Trophoblast cell (in vitro differentiated cells and primary cell): Measurements from ENCODE around the gene ALDH16A1. TPM values are rescaled to one million over a fixed set of nuclear protein-coding genes. Genes with fewer than 3 reads are reported as not detected.

ENCODE experiments used
- DNase-seq, 2 donors: peaks; one replicate each; pipeline ENCODE4 v3.0.0-alpha.2; 2016
- H2AFZ ChIP-seq: 2 replicates; pipeline ENCODE4 v1.6.1; 2013; ENCODE audit warnings: low read length, moderate library complexity, mild to moderate bottlenecking; ENCODE audit not compliant: insufficient read depth, poor library complexity
- H2AK5ac ChIP-seq: 2 replicates; pipeline ENCODE4 v1.6.1; 2013; ENCODE audit warnings: mild to moderate bottlenecking, low read length
- H2BK120ac ChIP-seq: 2 replicates; pipeline ENCODE4 v1.6.1; 2013; ENCODE audit warnings: low read length, mild to moderate bottlenecking, moderate library complexity; ENCODE audit not compliant: insufficient read depth, poor library complexity
- H2BK12ac ChIP-seq: 2 replicates; pipeline ENCODE4 v1.6.1; 2013; ENCODE audit warnings: mild to moderate bottlenecking, low read length, moderate library complexity
- H2BK5ac ChIP-seq: 2 replicates; pipeline ENCODE4 v1.6.1; 2013; ENCODE audit warnings: low read length, low read depth, moderate library complexity, mild to moderate bottlenecking; ENCODE audit not compliant: poor library complexity
- H3K14ac ChIP-seq: 2 replicates; pipeline ENCODE4 v1.6.1; 2013; ENCODE audit warnings: mild to moderate bottlenecking, low read length
- H3K18ac ChIP-seq: 2 replicates; pipeline ENCODE4 v1.6.1; 2013; ENCODE audit warnings: mild to moderate bottlenecking, low read length
- H3K23ac ChIP-seq: 2 replicates; pipeline ENCODE4 v1.6.1; 2013; ENCODE audit warnings: low read length
- H3K27ac ChIP-seq: 2 replicates; pipeline ENCODE4 v1.5.1; 2013; ENCODE audit warnings: low read depth, mild to moderate bottlenecking, inconsistent platforms, low read length, moderate library complexity
- H3K27me3 ChIP-seq: 2 replicates; pipeline ENCODE4 v1.6.1; 2013; ENCODE audit warnings: inconsistent platforms, mild to moderate bottlenecking, low read length, moderate library complexity; ENCODE audit not compliant: insufficient read depth
- H3K36me3 ChIP-seq, 2 experiments: 1 replicate in 1 of 2; 2 replicates in 1 of 2; pipeline ENCODE4 v1.6.1; 2013; ENCODE audit warnings: low read length in 2 of 2, mild to moderate bottlenecking in 2 of 2, moderate library complexity in 1 of 2; ENCODE audit not compliant: insufficient read depth in 2 of 2, control insufficient read depth in 1 of 2
- H3K4ac ChIP-seq: 2 replicates; pipeline ENCODE4 v1.6.1; 2013; ENCODE audit warnings: low read depth, mild to moderate bottlenecking, low read length, moderate library complexity
- H3K4me1 ChIP-seq, 2 experiments: 1 replicate in 1 of 2; 2 replicates in 1 of 2; pipeline ENCODE4 v1.6.1; 2013; ENCODE audit warnings: low read length in 2 of 2, mild to moderate bottlenecking in 2 of 2, moderate library complexity in 1 of 2; ENCODE audit not compliant: insufficient read depth in 2 of 2, control insufficient read depth in 1 of 2
- H3K4me2 ChIP-seq: 2 replicates; pipeline ENCODE4 v1.6.1; 2013; ENCODE audit warnings: inconsistent platforms, mild to moderate bottlenecking, low read length, moderate library complexity
- H3K4me3 ChIP-seq: 2 replicates; pipeline ENCODE4 v1.5.1; 2013; ENCODE audit warnings: mild to moderate bottlenecking, low read depth, low read length, inconsistent platforms
- H3K79me1 ChIP-seq: one replicate; pipeline ENCODE4 v1.6.1; 2013; ENCODE audit warnings: low read length
- H3K79me2 ChIP-seq: 2 replicates; pipeline ENCODE4 v1.6.1; 2013; ENCODE audit warnings: low read length, mild to moderate bottlenecking; ENCODE audit not compliant: control insufficient read depth, insufficient read depth, poor library complexity
- H3K9ac ChIP-seq: 2 replicates; pipeline ENCODE4 v1.6.1; 2013; ENCODE audit warnings: mild to moderate bottlenecking, low read length
- H3K9me3 ChIP-seq: 2 replicates; pipeline ENCODE4 v1.6.1; 2013; ENCODE audit warnings: low read depth, mild to moderate bottlenecking, control low read depth, inconsistent platforms, low read length; ENCODE audit not compliant: insufficient read depth
- H4K12ac ChIP-seq: 2 replicates; pipeline ENCODE4 v1.6.1; 2013; ENCODE audit warnings: low read depth, mild to moderate bottlenecking, low read length, moderate library complexity
- H4K8ac ChIP-seq: 2 replicates; pipeline ENCODE4 v1.6.1; 2013; ENCODE audit warnings: low read depth, mild to moderate bottlenecking, low read length, moderate library complexity
- H4K91ac ChIP-seq: one replicate; pipeline ENCODE4 v1.6.1; 2013; ENCODE audit warnings: low read depth, mild to moderate bottlenecking, low read length, moderate library complexity
- WGBS: extraction: QIAGEN DNeasy Blood & Tissue Kit; methylation state at CpG from one replicate; pipeline ENCODE4 v1.1.7; 2013; ENCODE audit warnings: missing lambda C conversion rate; ENCODE audit not compliant: insufficient read length, insufficient coverage; ENCODE audit errors: extremely low coverage; 5-methylcytosine and 5-hydroxymethylcytosine counted together
- polyA plus RNA-seq: library from polyadenylated mRNA; stranded (reverse); fragments of 200-250 nt; gene quantifications from 2 replicates; pipeline ENCODE4 v1.2.3, GENCODE V29; 2013

Gene ALDH16A1
- polyA plus RNA-seq = 14.8 and 16.7 TPM in 2 replicates

- H3K79me1 ChIP-seq = peaks cover 11% of the 10 kb centered on the region
- H3K14ac ChIP-seq = peak within 1 kb of the TSS; percentile 95
- H2BK5ac ChIP-seq = peak within 1 kb of the TSS; percentile 81
- WGBS = no CpG with 5 or more reads among the region's 66 CpGs
- peak within 1 kb of the TSS; percentile 92 for H4K12ac ChIP-seq
- peak within 1 kb of the TSS; percentile 73 for H2BK120ac ChIP-seq
- H3K4ac ChIP-seq = peak within 1 kb of the TSS; percentile 90
- peak within 1 kb of the TSS; percentile 97 for H3K27ac ChIP-seq
- no peaks in the 10 kb centered on the region for H3K27me3 ChIP-seq
- H3K4me3 ChIP-seq = peak within 1 kb of the TSS; percentile 85
- H4K8ac ChIP-seq = peak within 1 kb of the TSS; percentile 95
- peaks cover 9% of the 10 kb centered on the region for H3K79me2 ChIP-seq
- peak within 1 kb of the TSS; percentile 84 for H2AFZ ChIP-seq
- H2BK12ac ChIP-seq = no peak within 1 kb of the TSS
- peak within 1 kb of the TSS; percentile 78 for H2AK5ac ChIP-seq
- peaks cover 9 to 15% of the 10 kb centered on the region in 2 experiments for H3K36me3 ChIP-seq
- H3K9me3 ChIP-seq = no peaks in the 10 kb centered on the region
- peak within 1 kb of the TSS; percentile 60 for H3K4me2 ChIP-seq
- H4K91ac ChIP-seq = peak within 1 kb of the TSS; percentile 97
- peak within 1 kb of the TSS; percentile 73 for H3K9ac ChIP-seq
- H3K23ac ChIP-seq = no peak within 1 kb of the TSS
- peaks cover 0 to 3% of the 10 kb centered on the region in 2 experiments for H3K4me1 ChIP-seq
- peak; percentile 99 for DNase-seq
- peak within 1 kb of the TSS; percentile 82 for H3K18ac ChIP-seq
These were observed at the start of gene ALDH16A1 for GRCh38 chr19:49453013-49453756. Gene ALDH16A1, plus strand, starts transcription at chr19:49453225. Its CDS starts 107 bp downstream, at chr19:49453332.

DNA sequence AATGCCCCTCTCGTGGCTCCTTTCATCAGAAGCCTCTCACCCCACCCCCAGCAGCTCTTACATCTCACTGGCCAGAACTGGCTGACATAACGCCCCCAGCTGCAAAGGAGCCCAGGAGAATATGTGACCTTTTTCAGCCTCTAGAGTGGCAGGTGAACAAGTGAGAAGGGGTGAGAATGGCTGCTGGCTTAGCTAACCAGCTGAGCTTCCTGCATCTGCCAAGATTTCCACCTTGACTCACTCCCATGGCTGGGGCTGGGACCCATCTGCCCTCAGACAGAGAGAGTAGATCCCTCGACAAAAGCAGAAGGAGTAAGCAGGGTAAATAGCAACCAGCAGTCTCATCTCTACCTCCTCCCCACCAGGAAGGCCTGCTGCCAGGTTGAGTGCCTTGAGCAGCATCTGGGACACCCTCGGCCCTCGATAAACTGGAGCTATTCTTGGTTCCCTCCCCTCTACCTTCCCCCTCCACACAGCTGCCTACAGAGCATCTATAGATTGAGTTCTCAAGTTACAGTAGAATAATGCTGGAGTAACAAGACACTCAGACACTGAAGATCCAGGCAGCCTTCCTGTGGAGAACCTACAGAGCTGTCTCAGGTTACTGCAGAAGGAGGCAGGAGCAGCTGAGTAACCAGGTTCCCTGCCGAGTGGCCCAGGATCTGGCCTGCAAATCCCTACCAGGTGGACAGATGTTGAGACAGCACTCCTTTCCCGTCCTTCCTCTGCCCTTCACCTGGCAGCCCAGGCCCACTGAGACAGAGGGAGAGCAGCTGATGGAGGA is 49.4 kb upstream of the ALDH16A1 start:
- Histone ChIP-seq H2BK12ac (no peak overlapping the region), H3K9me3 (peaks cover 3% of the 10 kb centered on the region), H3K4me1 (peaks cover 4 to 8% of the 10 kb centered on the region in 2 experiments), H4K12ac (no peak overlapping the region), H3K4me3 (no peak overlapping the region), H3K18ac (no peak overlapping the region), H3K36me3 (no peaks in the 10 kb centered on the region), H3K79me1 (no peaks in the 10 kb centered on the region), H3K4ac (no peak overlapping the region), H4K8ac (no peak overlapping the region), H4K91ac (no peak overlapping the region), H3K4me2 (no peak overlapping the region), H3K23ac (no peak overlapping the region), H3K9ac (no peak overlapping the region), H2BK5ac (no peak overlapping the region), H2AFZ (no peak overlapping the region), H3K79me2 (no peaks in the 10 kb centered on the region), H3K27ac (no peak overlapping the region), H2AK5ac (no peak overlapping the region), H3K27me3 (no peaks in the 10 kb centered on the region), H2BK120ac (no peak overlapping the region), H3K14ac (no peak overlapping the region)
- no CpG with 5 or more reads among the region's 7 CpGs for WGBS
- no peak for DNase-seq

DNA sequence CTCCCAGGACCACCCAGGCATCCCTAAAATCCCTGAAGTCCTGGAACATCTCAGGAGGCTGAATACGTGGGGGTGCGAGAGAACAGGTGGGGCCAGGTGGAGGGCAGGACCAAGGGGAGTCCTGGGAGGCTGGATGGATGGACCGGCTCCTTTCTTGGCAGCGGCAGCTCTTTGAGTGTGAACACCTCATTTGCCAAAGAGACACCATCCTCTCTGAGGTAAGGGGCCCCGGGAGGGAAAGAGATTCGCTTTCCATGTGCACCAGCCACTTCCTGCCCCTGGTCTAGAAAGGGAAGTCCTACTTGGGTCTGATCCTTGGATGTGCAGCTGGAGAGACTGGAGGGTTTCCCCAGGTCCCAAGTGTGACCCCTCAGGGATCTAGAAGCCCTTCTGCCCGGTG is 45.9 kb upstream of the ALDH16A1 start:
- Histone ChIP-seq H4K12ac (no peak overlapping the region), H3K79me2 (no peaks in the 10 kb centered on the region), H2AK5ac (no peak overlapping the region), H3K9me3 (peaks cover 3% of the 10 kb centered on the region), H3K4me3 (no peak overlapping the region), H2BK12ac (no peak overlapping the region), H4K91ac (no peak overlapping the region), H3K27ac (no peak overlapping the region), H3K9ac (no peak overlapping the region), H2BK5ac (no peak overlapping the region), H3K23ac (no peak overlapping the region), H3K4ac (no peak overlapping the region), H2BK120ac (no peak overlapping the region), H3K18ac (no peak overlapping the region), H3K4me2 (no peak overlapping the region), H3K27me3 (no peaks in the 10 kb centered on the region), H3K4me1 (peaks cover 4 to 8% of the 10 kb centered on the region in 2 experiments), H4K8ac (no peak overlapping the region), H2AFZ (no peak overlapping the region), H3K36me3 (no peaks in the 10 kb centered on the region), H3K79me1 (no peaks in the 10 kb centered on the region), H3K14ac (no peak overlapping the region)
- no peak for DNase-seq
- WGBS = no CpG with 5 or more reads among the region's 7 CpGs

GRCh38 chr19:49407482-49408015 is 45.5 kb upstream of the ALDH16A1 start:
- Histone ChIP-seq H2BK120ac (no peak overlapping the region), H3K4me3 (no peak overlapping the region), H4K91ac (no peak overlapping the region), H3K4me2 (no peak overlapping the region), H3K9me3 (peaks cover 3% of the 10 kb centered on the region), H3K36me3 (no peaks in the 10 kb centered on the region), H3K4me1 (peaks cover 4 to 8% of the 10 kb centered on the region in 2 experiments), H2BK5ac (no peak overlapping the region), H3K79me2 (no peaks in the 10 kb centered on the region), H2AFZ (no peak overlapping the region), H4K8ac (no peak overlapping the region), H3K79me1 (no peaks in the 10 kb centered on the region), H3K23ac (no peak overlapping the region), H3K18ac (no peak overlapping the region), H3K27me3 (no peaks in the 10 kb centered on the region), H3K4ac (no peak overlapping the region), H2AK5ac (no peak overlapping the region), H2BK12ac (no peak overlapping the region), H3K27ac (no peak overlapping the region), H3K9ac (no peak overlapping the region), H4K12ac (no peak overlapping the region), H3K14ac (no peak overlapping the region)
- no CpG with 5 or more reads among the region's 16 CpGs for WGBS
- DNase-seq = no peak
